Vagina (tissue), 2 donors: Measurements from ENCODE around the gene GOLGA5.

ENCODE experiments used
- CTCF ChIP-seq, 3 experiments: fragments of 450-650 bp in 2 of 3; fragments of 200-600 bp in 1 of 3; sonication (generic) in 1 of 3; IDR thresholded peaks; one replicate each; pipeline ENCODE4 v1.5.1; 2017 to 2019; ENCODE audit warnings: antibody characterized with exemption in 3 of 3, mild to moderate bottlenecking in 2 of 3, moderate library complexity in 2 of 3
- POLR2AphosphoS5 ChIP-seq, 2 donors: sonication (generic); formaldehyde crosslinking; IDR thresholded peaks; one replicate each; pipeline ENCODE4 v1.9.0; 2017; ENCODE audit warnings: antibody characterized with exemption in 2 of 2, mild to moderate bottlenecking in 2 of 2, low read depth in 1 of 2; ENCODE audit not compliant: insufficient read depth in 1 of 2

GRCh38 chr14:92751819-92752218, 42.3 kb upstream of the GOLGA5 start:
- TF ChIP-seq CTCF (IDR thresholded peaks at IDR 0.05) (no peak), POLR2AphosphoS5 (IDR thresholded peaks at IDR 0.05; ENCODE audit: insufficient read depth in 1 of 2, low read depth in 1 of 2) (no peak)
